ENCODE measurements around the gene NAPB. TPM values are rescaled to one million over a fixed set of nuclear protein-coding genes. Genes with fewer than 3 reads are reported as not detected.

The NAPB gene
- total RNA-seq, 4 donors from 2014 or later: 10.9 to 16.1 (median 13.6) TPM

- no peak for DNase-seq (ENCODE audit: low spot score in 2 of 2)
- no peaks in the 10 kb centered on the region for H3K27me3 ChIP-seq
- no peak overlapping the region for H3K4me3 ChIP-seq
- TF ChIP-seq POLR2A (IDR thresholded peaks at IDR 0.05) (no peak), EP300 (IDR thresholded peaks at IDR 0.05) (no peak), CTCF (IDR thresholded peaks at IDR 0.05) (no peak)
- H3K27ac ChIP-seq: peak overlapping the region; percentile 93 to 100 (median 96)
- WGBS, 2 donors: 36 to 43% methylated on average over 7 of the region's 7 CpGs
- H3K4me1 ChIP-seq: peaks cover 3 to 53% (median 17%) of the 10 kb centered on the region in 4 donors
- H3K9me3 ChIP-seq: no peaks in the 10 kb centered on the region
- H3K36me3 ChIP-seq: peaks cover 0 to 23% (median 0%) of the 10 kb centered on the region in 3 donors
Observed at GRCh38 chr20:23358923-23359593, 62.2 kb downstream of the NAPB start.

- H3K4me1 ChIP-seq: peaks cover 3 to 50% (median 17%) of the 10 kb centered on the region in 4 donors
- 24 to 28% methylated on average over 6 of the region's 6 CpGs for WGBS, 2 donors
- no peak for TF ChIP-seq EP300 (IDR thresholded peaks at IDR 0.05)
- TF ChIP-seq POLR2A (IDR thresholded peaks at IDR 0.05): no peak
- TF ChIP-seq CTCF (IDR thresholded peaks at IDR 0.05): no peak
- H3K4me3 ChIP-seq: peak overlapping the region; percentile 23 to 74 (median 60)
- H3K27me3 ChIP-seq: no peaks in the 10 kb centered on the region
- H3K9me3 ChIP-seq: no peaks in the 10 kb centered on the region
- DNase-seq (ENCODE audit: low spot score in 2 of 2): no peak
- H3K27ac ChIP-seq: peak overlapping the region; percentile 93 to 100 (median 96)
- H3K36me3 ChIP-seq: peaks cover 0 to 27% (median 0%) of the 10 kb centered on the region in 3 donors
Observed at GRCh38 chr20:23358563-23358906, 62.8 kb downstream of the NAPB start.

GRCh38 chr20:23357767-23358562, 63.3 kb downstream of the NAPB start:
- Histone ChIP-seq H3K9me3 (no peaks in the 10 kb centered on the region), H3K36me3 (peaks cover 0 to 27% (median 0%) of the 10 kb centered on the region in 3 donors), H3K27me3 (no peaks in the 10 kb centered on the region), H3K4me3 (peak overlapping the region; percentile 57 to 74 (median 67)), H3K4me1 (peaks cover 3 to 45% (median 14%) of the 10 kb centered on the region in 4 donors), H3K27ac (peak overlapping the region; percentile 93 to 100 (median 96))
- TF ChIP-seq CTCF (IDR thresholded peaks at IDR 0.05): no peak
- TF ChIP-seq POLR2A (IDR thresholded peaks at IDR 0.05): peak; percentile 39 to 84
- peak; percentile 96 to 98 for TF ChIP-seq EP300 (IDR thresholded peaks at IDR 0.05)
- WGBS, 2 donors: 0 to 1% methylated on average over 21 to 44 of the region's 71 CpGs
- peak; percentile 100 for DNase-seq (ENCODE audit: low spot score in 2 of 2)

GRCh38 chr20:23356203-23356602, 65.1 kb downstream of the NAPB start:
- Histone ChIP-seq H3K27me3 (no peaks in the 10 kb centered on the region), H3K4me1 (peaks cover 3 to 56% (median 26%) of the 10 kb centered on the region in 4 donors), H3K36me3 (peaks cover 0 to 27% (median 0%) of the 10 kb centered on the region in 3 donors), H3K27ac (no peak overlapping the region), H3K4me3 (no peak overlapping the region), H3K9me3 (no peaks in the 10 kb centered on the region)
- no peak for TF ChIP-seq EP300 (IDR thresholded peaks at IDR 0.05)
- no peak for TF ChIP-seq POLR2A (IDR thresholded peaks at IDR 0.05)
- no peak for TF ChIP-seq CTCF (IDR thresholded peaks at IDR 0.05)
- WGBS, 2 donors: 64 to 70% methylated on average over 26 to 27 of the region's 27 CpGs
- DNase-seq (ENCODE audit: low spot score in 2 of 2): no peak
